ENCODE measurements around the gene HSPA14. TPM values are rescaled to one million over a fixed set of nuclear protein-coding genes. Genes with fewer than 3 reads are reported as not detected.

The HSPA14 gene
- polyA plus RNA-seq, 4 donors: 15.9 to 19.9 (median 17.7) TPM

DNA sequence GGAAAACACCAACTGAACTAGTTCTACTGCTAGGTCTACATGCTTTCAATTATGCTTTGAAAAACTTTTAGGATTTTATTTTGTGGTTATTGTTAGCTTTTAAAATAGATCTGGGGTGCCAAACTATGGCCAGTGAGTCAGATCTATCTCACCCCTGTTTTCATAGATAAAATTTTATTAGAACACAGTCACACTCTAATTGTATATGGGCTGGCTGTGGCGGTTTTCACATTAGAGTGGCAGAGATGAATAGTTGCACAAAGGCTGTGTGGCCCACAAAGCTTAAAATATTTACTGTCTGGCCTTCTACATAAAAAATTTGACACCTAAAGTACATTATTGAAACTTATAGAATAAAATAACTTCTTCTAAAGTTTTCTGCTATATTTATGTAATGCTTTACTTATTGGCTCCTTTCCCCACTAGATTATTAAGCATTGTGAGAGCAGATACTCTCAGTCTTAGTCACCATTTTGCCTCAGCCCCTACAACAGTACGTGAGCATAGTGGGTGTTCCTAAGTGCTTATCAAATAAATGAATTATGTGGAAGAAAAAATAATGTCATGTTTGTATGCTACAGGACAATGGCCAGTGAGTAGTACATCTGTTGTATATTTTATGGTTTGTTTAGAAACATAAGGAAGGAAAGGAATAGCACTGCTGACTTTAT, 35.1 kb downstream of the HSPA14 start:
- H3K4me3 ChIP-seq (ENCODE audit: low read depth in 1 of 3, low read length in 3 of 3): no peak overlapping the region
- H3K4me1 ChIP-seq (ENCODE audit: control insufficient read depth in 3 of 3, insufficient read depth in 2 of 3, low read depth in 1 of 3, low read length in 2 of 3): peaks cover 0 to 5% (median 0%) of the 10 kb centered on the region in 3 donors
- DNase-seq (no peak), FAIRE-seq (no peak)
- no peaks in the 10 kb centered on the region for H3K9me3 ChIP-seq (ENCODE audit: control insufficient read depth in 2 of 2, insufficient read depth in 1 of 2, low read depth in 1 of 2, low read length in 1 of 2)
- WGBS, 3 donors: 62 to 67% (median 65%) methylated on average over 2 of the region's 2 CpGs
- H3K27me3 ChIP-seq (ENCODE audit: control insufficient read depth in 3 of 3, insufficient read depth in 3 of 3, low read length in 3 of 3): no peaks in the 10 kb centered on the region
- no peak overlapping the region for H3K27ac ChIP-seq (ENCODE audit: low read depth in 1 of 3, low read length in 2 of 3)
- peaks cover 3 to 19% (median 6%) of the 10 kb centered on the region in 3 donors for H3K36me3 ChIP-seq (ENCODE audit: control insufficient read depth in 3 of 3, insufficient read depth in 2 of 3, low read depth in 1 of 3, low read length in 3 of 3)

DNA sequence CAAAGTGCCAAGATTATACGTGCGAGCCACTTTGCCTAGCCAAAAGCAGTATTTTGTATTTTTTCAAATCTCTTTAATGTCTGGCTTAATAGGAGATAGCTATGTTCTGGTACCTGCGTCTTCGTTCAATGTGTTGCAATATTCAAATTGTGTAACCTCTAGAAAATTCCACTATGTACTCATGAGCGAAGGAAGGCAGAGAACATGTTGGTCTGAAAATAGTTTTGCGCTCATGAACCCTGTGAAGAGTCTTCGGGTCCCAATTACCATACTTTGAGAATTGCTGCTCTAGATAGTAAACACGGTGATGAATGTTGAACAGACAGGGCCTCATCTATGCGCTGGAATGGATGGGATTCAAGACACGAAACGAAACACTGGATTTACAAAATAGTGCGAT, 37.8 kb downstream of the HSPA14 start:
- no peak overlapping the region for H3K27ac ChIP-seq (ENCODE audit: low read depth in 1 of 3, low read length in 2 of 3)
- peaks cover 0 to 5% (median 2%) of the 10 kb centered on the region in 3 donors for H3K4me1 ChIP-seq (ENCODE audit: control insufficient read depth in 3 of 3, insufficient read depth in 2 of 3, low read depth in 1 of 3, low read length in 2 of 3)
- no peaks in the 10 kb centered on the region for H3K9me3 ChIP-seq (ENCODE audit: control insufficient read depth in 2 of 2, insufficient read depth in 1 of 2, low read depth in 1 of 2, low read length in 1 of 2)
- H3K36me3 ChIP-seq (ENCODE audit: control insufficient read depth in 3 of 3, insufficient read depth in 2 of 3, low read depth in 1 of 3, low read length in 3 of 3): peaks cover 0 to 12% (median 0%) of the 10 kb centered on the region in 3 donors
- FAIRE-seq: no peak
- DNase-seq: no peak
- H3K27me3 ChIP-seq (ENCODE audit: control insufficient read depth in 3 of 3, insufficient read depth in 3 of 3, low read length in 3 of 3): no peaks in the 10 kb centered on the region
- 95 to 96% (median 96%) methylated on average over 12 of the region's 12 CpGs for WGBS, 3 donors
- H3K4me3 ChIP-seq (ENCODE audit: low read depth in 1 of 3, low read length in 3 of 3): no peak overlapping the region

DNA sequence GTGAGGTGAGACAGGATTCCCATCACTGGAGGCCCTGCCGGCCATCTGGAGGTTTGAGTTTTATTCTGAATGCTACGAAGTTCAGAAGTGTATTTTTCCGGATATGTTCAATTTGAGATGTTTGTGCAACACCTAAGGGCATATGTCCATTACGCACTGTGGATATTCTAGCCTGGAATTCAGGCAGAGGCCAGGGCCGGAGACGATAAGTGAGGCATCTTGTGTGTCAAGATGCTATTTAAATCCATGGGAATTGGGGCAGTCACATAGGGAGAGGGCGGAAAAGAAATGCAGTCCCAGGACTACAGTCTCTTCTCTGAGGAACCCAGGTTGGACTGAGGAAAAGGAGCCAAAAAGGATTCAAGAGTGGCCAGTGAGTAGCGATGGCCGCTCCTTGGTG, 38.7 kb downstream of the HSPA14 start:
- WGBS, 3 donors: 92 to 96% (median 93%) methylated on average over 9 of the region's 9 CpGs
- Histone ChIP-seq H3K9me3 (ENCODE audit: control insufficient read depth in 2 of 2, insufficient read depth in 1 of 2, low read depth in 1 of 2, low read length in 1 of 2) (no peaks in the 10 kb centered on the region), H3K4me1 (ENCODE audit: control insufficient read depth in 3 of 3, insufficient read depth in 2 of 3, low read depth in 1 of 3, low read length in 2 of 3) (peaks cover 0 to 5% (median 2%) of the 10 kb centered on the region in 3 donors), H3K27ac (ENCODE audit: low read depth in 1 of 3, low read length in 2 of 3) (peak overlapping the region in 1 of 3 donors; percentile 99), H3K4me3 (ENCODE audit: low read depth in 1 of 3, low read length in 3 of 3) (no peak overlapping the region), H3K27me3 (ENCODE audit: control insufficient read depth in 3 of 3, insufficient read depth in 3 of 3, low read length in 3 of 3) (no peaks in the 10 kb centered on the region), H3K36me3 (ENCODE audit: control insufficient read depth in 3 of 3, insufficient read depth in 2 of 3, low read depth in 1 of 3, low read length in 3 of 3) (peaks cover 0 to 12% (median 0%) of the 10 kb centered on the region in 3 donors)
- DNase-seq: no peak
- FAIRE-seq: no peak

DNA sequence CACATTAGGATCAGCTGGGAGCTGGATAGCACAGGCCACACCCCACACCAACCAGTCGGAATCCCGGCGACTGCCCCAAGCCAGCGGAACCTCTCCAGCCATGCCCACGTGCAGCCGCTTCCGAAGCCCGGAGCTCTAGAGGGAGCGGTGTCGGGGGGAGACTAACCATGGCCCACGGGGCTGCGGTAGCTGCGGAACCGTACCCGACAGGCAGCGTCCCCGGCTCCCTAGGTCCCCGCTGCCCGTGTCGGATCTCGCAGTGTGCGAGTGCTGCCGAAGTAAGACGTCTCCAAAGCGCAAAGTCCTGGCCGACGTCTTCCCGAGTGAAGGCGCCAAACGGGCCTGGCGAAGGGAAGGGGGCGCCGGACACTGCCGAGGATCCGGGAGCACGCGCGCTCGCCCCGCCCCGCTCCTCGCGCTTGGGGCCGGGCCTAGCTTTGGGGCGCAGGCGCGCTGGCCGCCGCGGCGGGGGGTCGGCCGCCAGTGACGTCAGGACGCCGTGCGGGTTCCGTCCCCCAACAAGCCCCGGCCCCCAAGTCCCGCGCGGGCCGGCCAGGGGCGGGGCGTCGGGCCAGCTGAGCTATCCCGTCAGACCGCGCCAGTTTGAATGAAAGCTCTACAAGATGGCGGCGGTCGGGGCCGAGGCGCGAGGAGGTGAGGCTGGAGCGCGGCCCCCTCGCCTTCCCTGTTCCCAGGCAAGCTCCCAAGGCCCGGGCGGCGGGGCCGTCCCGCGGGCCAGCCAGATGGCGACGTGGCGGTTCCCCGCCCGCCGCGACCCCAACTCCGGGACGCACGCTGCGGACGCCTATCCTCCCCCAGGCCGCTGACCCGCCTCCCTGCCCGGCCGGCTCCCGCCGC, 40.4 kb downstream of the HSPA14 start, which contains the start of gene SUV39H2:
Gene SUV39H2 (plus strand): TSS at position 601 of the 858 bp plus-strand sequence. CDS start 23 bp downstream, at position 624.
- H3K27me3 ChIP-seq (ENCODE audit: control insufficient read depth in 3 of 3, insufficient read depth in 3 of 3, low read length in 3 of 3): no peaks in the 10 kb centered on the region
- H3K27ac ChIP-seq (ENCODE audit: low read depth in 1 of 3, low read length in 2 of 3): peak within 1 kb of the TSS; percentile 87 to 99 (median 99)
- 0 to 1% (median 0%) methylated on average over 70 to 102 of the region's 102 CpGs for WGBS, 3 donors
- DNase-seq (peak; percentile 95 to 99), FAIRE-seq (no peak)
- peaks cover 0 to 5% (median 2%) of the 10 kb centered on the region in 3 donors for H3K4me1 ChIP-seq (ENCODE audit: control insufficient read depth in 3 of 3, insufficient read depth in 2 of 3, low read depth in 1 of 3, low read length in 2 of 3)
- no peaks in the 10 kb centered on the region for H3K9me3 ChIP-seq (ENCODE audit: control insufficient read depth in 2 of 2, insufficient read depth in 1 of 2, low read depth in 1 of 2, low read length in 1 of 2)
- peaks cover 0 to 6% (median 0%) of the 10 kb centered on the region in 3 donors for H3K36me3 ChIP-seq (ENCODE audit: control insufficient read depth in 3 of 3, insufficient read depth in 2 of 3, low read depth in 1 of 3, low read length in 3 of 3)
- peak within 1 kb of the TSS; percentile 68 to 99 (median 92) for H3K4me3 ChIP-seq (ENCODE audit: low read depth in 1 of 3, low read length in 3 of 3)

DNA sequence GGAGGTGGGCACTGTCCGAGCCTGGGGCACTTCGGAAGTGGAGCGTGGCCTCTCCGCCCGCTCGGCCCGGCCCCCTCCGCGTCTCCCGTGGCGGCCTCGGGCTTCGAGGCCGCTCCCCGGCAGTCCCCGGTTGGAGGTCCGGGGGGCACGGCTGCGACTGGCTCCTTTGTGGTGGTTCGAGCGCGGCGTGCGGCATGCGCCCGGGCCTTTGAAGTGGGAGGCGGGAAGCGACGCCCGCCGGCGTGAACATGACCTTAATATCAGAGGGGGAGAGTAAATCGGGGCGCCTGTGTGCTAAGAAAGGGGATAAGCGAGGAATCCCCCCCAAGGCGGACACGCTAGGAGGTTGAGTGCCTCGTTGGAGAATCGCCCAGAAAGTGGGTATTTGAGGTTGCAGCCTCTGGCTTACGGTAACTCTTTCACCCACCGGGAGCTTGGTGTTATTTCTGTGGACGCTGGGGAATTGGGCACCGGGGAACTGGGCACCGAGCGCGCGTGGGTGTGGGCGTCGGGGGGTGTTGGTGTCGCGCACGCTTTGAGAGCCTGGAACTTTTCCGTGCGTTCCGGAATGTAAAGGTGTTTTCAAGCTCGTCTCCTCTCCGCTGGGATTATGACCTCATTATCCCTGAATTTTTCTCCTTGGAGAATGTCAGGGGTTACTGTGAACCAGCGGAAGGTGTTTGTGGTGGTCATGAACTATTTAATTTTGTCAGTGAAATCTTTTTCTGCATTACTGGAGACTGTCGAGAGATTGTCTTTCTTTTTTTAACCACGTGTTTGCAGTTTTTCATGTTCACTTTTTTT, 41.2 kb downstream of the HSPA14 start:
- DNase-seq (peak in 1 of 2 donors; percentile 20), FAIRE-seq (no peak)
- 0 to 1% (median 0%) methylated on average over 56 to 60 of the region's 60 CpGs for whole genome bisulfite sequencing, 3 donors

DNA sequence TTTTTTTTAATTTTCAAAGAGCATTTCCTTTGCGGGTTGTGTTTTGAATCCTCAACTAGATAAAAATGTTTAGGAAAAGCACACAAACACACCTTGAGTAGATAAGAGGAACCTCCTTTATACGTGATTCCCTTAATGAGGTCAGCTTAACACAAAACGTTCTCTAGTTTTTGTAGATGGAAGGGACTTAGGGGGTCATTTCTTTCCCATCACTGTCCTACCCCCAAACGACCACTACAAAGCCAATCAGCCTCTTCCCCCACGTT, 41.8 kb downstream of the HSPA14 start:
- H3K9me3 ChIP-seq (ENCODE audit: control insufficient read depth in 2 of 2, insufficient read depth in 1 of 2, low read depth in 1 of 2, low read length in 1 of 2): no peaks in the 10 kb centered on the region
- no peaks in the 10 kb centered on the region for H3K27me3 ChIP-seq (ENCODE audit: control insufficient read depth in 3 of 3, insufficient read depth in 3 of 3, low read length in 3 of 3)
- H3K4me3 ChIP-seq (ENCODE audit: low read depth in 1 of 3, low read length in 3 of 3): peak overlapping the region in 2 of 3 donors; percentile 68 to 71
- DNase-seq: no peak
- 1 to 2% (median 1%) methylated on average over 5 of the region's 5 CpGs for WGBS, 3 donors
- no peak for FAIRE-seq
- no peak overlapping the region for H3K27ac ChIP-seq (ENCODE audit: low read depth in 1 of 3, low read length in 2 of 3)
- peaks cover 0 to 5% (median 2%) of the 10 kb centered on the region in 3 donors for H3K4me1 ChIP-seq (ENCODE audit: control insufficient read depth in 3 of 3, insufficient read depth in 2 of 3, low read depth in 1 of 3, low read length in 2 of 3)
- peaks cover 0 to 6% (median 0%) of the 10 kb centered on the region in 3 donors for H3K36me3 ChIP-seq (ENCODE audit: control insufficient read depth in 3 of 3, insufficient read depth in 2 of 3, low read depth in 1 of 3, low read length in 3 of 3)

More for the DNA sequence above, 41.2 kb downstream of the HSPA14 start:
- Histone ChIP-seq H3K4me1 (ENCODE audit: control insufficient read depth in 3 of 3, insufficient read depth in 2 of 3, low read depth in 1 of 3, low read length in 2 of 3) (peaks cover 0 to 5% (median 2%) of the 10 kb centered on the region in 3 donors), H3K36me3 (ENCODE audit: control insufficient read depth in 3 of 3, insufficient read depth in 2 of 3, low read depth in 1 of 3, low read length in 3 of 3) (peaks cover 0 to 6% (median 0%) of the 10 kb centered on the region in 3 donors), H3K27ac (ENCODE audit: low read depth in 1 of 3, low read length in 2 of 3) (peak overlapping the region in 2 of 3 donors; percentile 17 to 99), H3K4me3 (ENCODE audit: low read depth in 1 of 3, low read length in 3 of 3) (peak overlapping the region; percentile 68 to 92 (median 71)), H3K27me3 (ENCODE audit: control insufficient read depth in 3 of 3, insufficient read depth in 3 of 3, low read length in 3 of 3) (no peaks in the 10 kb centered on the region), H3K9me3 (ENCODE audit: control insufficient read depth in 2 of 2, insufficient read depth in 1 of 2, low read depth in 1 of 2, low read length in 1 of 2) (no peaks in the 10 kb centered on the region)

DNA sequence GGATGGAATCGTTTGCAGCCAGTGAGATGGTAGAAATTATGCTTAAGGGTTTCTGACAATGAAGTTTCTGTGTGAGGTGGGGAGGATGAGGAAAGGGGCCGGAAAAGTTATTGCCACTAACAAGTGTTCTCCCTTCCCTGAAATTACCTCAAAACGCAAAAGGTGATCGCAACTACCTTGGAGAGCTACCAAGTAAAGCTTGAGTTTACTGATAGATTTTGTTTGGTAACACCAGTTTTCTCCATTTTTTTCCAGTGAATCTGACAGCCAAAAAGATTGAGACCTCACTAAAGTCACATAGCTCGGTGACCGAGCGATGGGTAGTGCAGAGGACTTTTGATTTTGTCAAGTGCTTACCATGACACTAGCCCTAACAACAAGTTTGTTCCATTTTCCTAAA, 42.1 kb downstream of the HSPA14 start:
- 64 to 70% (median 65%) methylated on average over 7 of the region's 7 CpGs for WGBS, 3 donors
- peak in 1 of 2 donors; percentile 30 for DNase-seq
- Histone ChIP-seq H3K4me3 (ENCODE audit: low read depth in 1 of 3, low read length in 3 of 3) (peak overlapping the region in 1 of 3 donors; percentile 71), H3K27ac (ENCODE audit: low read depth in 1 of 3, low read length in 2 of 3) (no peak overlapping the region), H3K4me1 (ENCODE audit: control insufficient read depth in 3 of 3, insufficient read depth in 2 of 3, low read depth in 1 of 3, low read length in 2 of 3) (peaks cover 0 to 5% (median 2%) of the 10 kb centered on the region in 3 donors), H3K36me3 (ENCODE audit: control insufficient read depth in 3 of 3, insufficient read depth in 2 of 3, low read depth in 1 of 3, low read length in 3 of 3) (peaks cover 0 to 6% (median 0%) of the 10 kb centered on the region in 3 donors), H3K9me3 (ENCODE audit: control insufficient read depth in 2 of 2, insufficient read depth in 1 of 2, low read depth in 1 of 2, low read length in 1 of 2) (no peaks in the 10 kb centered on the region), H3K27me3 (ENCODE audit: control insufficient read depth in 3 of 3, insufficient read depth in 3 of 3, low read length in 3 of 3) (no peaks in the 10 kb centered on the region)
- no peak for FAIRE-seq

DNA sequence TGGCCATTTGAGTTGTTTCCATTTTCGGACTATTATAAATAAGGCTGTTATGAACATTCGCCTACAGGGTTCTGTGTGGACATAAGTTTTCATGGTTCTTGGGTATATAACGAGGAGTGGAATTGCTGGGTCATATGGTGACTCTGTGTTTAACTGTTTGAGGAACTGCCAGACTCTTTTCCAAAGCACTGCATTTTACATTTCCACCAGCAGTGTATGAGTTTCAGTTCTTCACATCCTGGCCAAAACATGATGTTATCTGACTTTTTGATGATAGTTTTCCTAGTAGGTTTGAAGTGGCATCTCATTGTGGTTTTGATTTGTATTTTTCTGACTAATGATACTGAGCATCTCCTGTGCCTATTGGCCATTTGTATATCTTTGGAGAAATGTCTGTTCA, 46.0 kb downstream of the HSPA14 start:
- H3K27ac ChIP-seq (ENCODE audit: low read depth in 1 of 3, low read length in 2 of 3): no peak overlapping the region
- WGBS, 3 donors: 92 to 97% (median 95%) methylated on average over 3 of the region's 3 CpGs
- no peaks in the 10 kb centered on the region for H3K9me3 ChIP-seq (ENCODE audit: control insufficient read depth in 2 of 2, insufficient read depth in 1 of 2, low read depth in 1 of 2, low read length in 1 of 2)
- DNase-seq: no peak
- FAIRE-seq: no peak
- H3K4me1 ChIP-seq (ENCODE audit: control insufficient read depth in 3 of 3, insufficient read depth in 2 of 3, low read depth in 1 of 3, low read length in 2 of 3): peaks cover 0 to 2% (median 0%) of the 10 kb centered on the region in 3 donors
- H3K36me3 ChIP-seq (ENCODE audit: control insufficient read depth in 3 of 3, insufficient read depth in 2 of 3, low read depth in 1 of 3, low read length in 3 of 3): peaks cover 0 to 2% (median 0%) of the 10 kb centered on the region in 3 donors
- H3K27me3 ChIP-seq (ENCODE audit: control insufficient read depth in 3 of 3, insufficient read depth in 3 of 3, low read length in 3 of 3): no peaks in the 10 kb centered on the region
- H3K4me3 ChIP-seq (ENCODE audit: low read depth in 1 of 3, low read length in 3 of 3): no peak overlapping the region

Data from small intestine (tissue), 7 donors.